GM23338 (cell line): ENCODE measurements around the gene CHD9.

Source experiments
- CREB1 ChIP-seq: fragments of 250-450 bp; sonication (Bioruptor Pico); IDR thresholded peaks from 2 replicates; pipeline ENCODE4 v1.5.0; 2020; ENCODE audit warnings: low read depth, mild to moderate bottlenecking, moderate library complexity
- EZH2 ChIP-seq: fragments of 200-600 bp; sonication (generic); IDR thresholded peaks from one replicate; pipeline ENCODE4 v1.8.0; 2017; ENCODE audit warnings: antibody characterized with exemption, mild to moderate bottlenecking, low read depth; ENCODE audit not compliant: unreplicated experiment
- EZH2phosphoT487 ChIP-seq: fragments of 200-600 bp; sonication (generic); IDR thresholded peaks from one replicate; pipeline ENCODE4 v1.8.1; 2018; ENCODE audit warnings: antibody characterized with exemption; ENCODE audit not compliant: unreplicated experiment
- JUNB ChIP-seq: IDR thresholded peaks from one replicate; pipeline ENCODE4 v1.6.1; 2016; ENCODE audit warnings: antibody characterized with exemption; ENCODE audit not compliant: unreplicated experiment
- POLR2AphosphoS5 ChIP-seq: IDR thresholded peaks from 2 replicates; pipeline ENCODE4 v1.6.1; 2016; ENCODE audit warnings: antibody characterized with exemption, low read depth
- ZNF114 ChIP-seq: fragments of 250-450 bp; sonication (Bioruptor Pico); IDR thresholded peaks from 2 replicates; pipeline ENCODE4 v1.5.0; 2020; ENCODE audit warnings: mild to moderate bottlenecking, moderate library complexity
- ZNF331 ChIP-seq: fragments of 250-450 bp; sonication (Bioruptor Pico); IDR thresholded peaks from 2 replicates; pipeline ENCODE4 v1.5.0; 2020; ENCODE audit warnings: low read depth, mild to moderate bottlenecking, moderate library complexity
- TF ChIP-seq, protein P1 (sequence below): IDR thresholded peaks from one replicate; pipeline ENCODE4 v1.6.1; 2018; ENCODE audit warnings: antibody characterized with exemption; ENCODE audit not compliant: unreplicated experiment
- TF ChIP-seq, protein P2 (sequence below), 2 experiments: fragments of 200-600 bp in 1 of 2; sonication (generic) in 1 of 2; conservative IDR thresholded peaks; 2 replicates each; pipeline versions ENCODE4 v1.5.1 to v1.6.1; 2016 to 2017; ENCODE audit warnings: antibody characterized with exemption in 2 of 2, low read depth in 2 of 2, mild to moderate bottlenecking in 2 of 2, moderate library complexity in 1 of 2

- TF ChIP-seq, protein P1, sequence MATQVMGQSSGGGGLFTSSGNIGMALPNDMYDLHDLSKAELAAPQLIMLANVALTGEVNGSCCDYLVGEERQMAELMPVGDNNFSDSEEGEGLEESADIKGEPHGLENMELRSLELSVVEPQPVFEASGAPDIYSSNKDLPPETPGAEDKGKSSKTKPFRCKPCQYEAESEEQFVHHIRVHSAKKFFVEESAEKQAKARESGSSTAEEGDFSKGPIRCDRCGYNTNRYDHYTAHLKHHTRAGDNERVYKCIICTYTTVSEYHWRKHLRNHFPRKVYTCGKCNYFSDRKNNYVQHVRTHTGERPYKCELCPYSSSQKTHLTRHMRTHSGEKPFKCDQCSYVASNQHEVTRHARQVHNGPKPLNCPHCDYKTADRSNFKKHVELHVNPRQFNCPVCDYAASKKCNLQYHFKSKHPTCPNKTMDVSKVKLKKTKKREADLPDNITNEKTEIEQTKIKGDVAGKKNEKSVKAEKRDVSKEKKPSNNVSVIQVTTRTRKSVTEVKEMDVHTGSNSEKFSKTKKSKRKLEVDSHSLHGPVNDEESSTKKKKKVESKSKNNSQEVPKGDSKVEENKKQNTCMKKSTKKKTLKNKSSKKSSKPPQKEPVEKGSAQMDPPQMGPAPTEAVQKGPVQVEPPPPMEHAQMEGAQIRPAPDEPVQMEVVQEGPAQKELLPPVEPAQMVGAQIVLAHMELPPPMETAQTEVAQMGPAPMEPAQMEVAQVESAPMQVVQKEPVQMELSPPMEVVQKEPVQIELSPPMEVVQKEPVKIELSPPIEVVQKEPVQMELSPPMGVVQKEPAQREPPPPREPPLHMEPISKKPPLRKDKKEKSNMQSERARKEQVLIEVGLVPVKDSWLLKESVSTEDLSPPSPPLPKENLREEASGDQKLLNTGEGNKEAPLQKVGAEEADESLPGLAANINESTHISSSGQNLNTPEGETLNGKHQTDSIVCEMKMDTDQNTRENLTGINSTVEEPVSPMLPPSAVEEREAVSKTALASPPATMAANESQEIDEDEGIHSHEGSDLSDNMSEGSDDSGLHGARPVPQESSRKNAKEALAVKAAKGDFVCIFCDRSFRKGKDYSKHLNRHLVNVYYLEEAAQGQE: no peak
- no peak for TF ChIP-seq EZH2
- TF ChIP-seq, protein P2, sequence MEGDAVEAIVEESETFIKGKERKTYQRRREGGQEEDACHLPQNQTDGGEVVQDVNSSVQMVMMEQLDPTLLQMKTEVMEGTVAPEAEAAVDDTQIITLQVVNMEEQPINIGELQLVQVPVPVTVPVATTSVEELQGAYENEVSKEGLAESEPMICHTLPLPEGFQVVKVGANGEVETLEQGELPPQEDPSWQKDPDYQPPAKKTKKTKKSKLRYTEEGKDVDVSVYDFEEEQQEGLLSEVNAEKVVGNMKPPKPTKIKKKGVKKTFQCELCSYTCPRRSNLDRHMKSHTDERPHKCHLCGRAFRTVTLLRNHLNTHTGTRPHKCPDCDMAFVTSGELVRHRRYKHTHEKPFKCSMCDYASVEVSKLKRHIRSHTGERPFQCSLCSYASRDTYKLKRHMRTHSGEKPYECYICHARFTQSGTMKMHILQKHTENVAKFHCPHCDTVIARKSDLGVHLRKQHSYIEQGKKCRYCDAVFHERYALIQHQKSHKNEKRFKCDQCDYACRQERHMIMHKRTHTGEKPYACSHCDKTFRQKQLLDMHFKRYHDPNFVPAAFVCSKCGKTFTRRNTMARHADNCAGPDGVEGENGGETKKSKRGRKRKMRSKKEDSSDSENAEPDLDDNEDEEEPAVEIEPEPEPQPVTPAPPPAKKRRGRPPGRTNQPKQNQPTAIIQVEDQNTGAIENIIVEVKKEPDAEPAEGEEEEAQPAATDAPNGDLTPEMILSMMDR (conservative IDR thresholded peaks at IDR 0.05; ENCODE audit: low read depth in 2 of 2): no peak
- no peak for TF ChIP-seq JUNB
- TF ChIP-seq EZH2phosphoT487: no peak
- TF ChIP-seq CREB1 (CRISPR knock-in tag): no peak
- TF ChIP-seq POLR2AphosphoS5: no peak
- no peak for TF ChIP-seq ZNF331 (CRISPR knock-in tag)
- no peak for TF ChIP-seq ZNF114 (CRISPR knock-in tag)
These were observed 13.3 kb upstream of the CHD9 start for GRCh38 chr16:53041320-53042051.
